Ascending aorta (tissue), 2 donors: ENCODE measurements around the gene CFAP90. TPM values are rescaled to one million over a fixed set of nuclear protein-coding genes. Genes with fewer than 3 reads are reported as not detected.

Source experiments
- DNase-seq, 2 donors: peaks; one replicate each; pipeline ENCODE4 v3.0.0-alpha.2; 2019; ENCODE audit warnings: low spot score in 2 of 2
- H3K27ac ChIP-seq, 2 donors: fragments of 200-600 bp; sonication (generic); one replicate each; pipeline ENCODE4 v1.5.1; 2016 to 2017; ENCODE audit warnings: mild to moderate bottlenecking in 1 of 2
- H3K27me3 ChIP-seq: fragments of 200-600 bp; sonication (generic); one replicate; pipeline ENCODE4 v1.5.1; 2017
- H3K36me3 ChIP-seq, 2 donors: fragments of 200-600 bp; sonication (generic); one replicate each; pipeline ENCODE4 v1.5.1; 2016
- H3K4me1 ChIP-seq, 2 donors: fragments of 200-600 bp; sonication (generic); one replicate each; pipeline ENCODE4 v1.5.1; 2016 to 2017; ENCODE audit warnings: mild to moderate bottlenecking in 1 of 2
- H3K4me3 ChIP-seq, 2 donors: fragments of 200-600 bp; sonication (generic); one replicate each; pipeline ENCODE4 v1.5.1; 2016 to 2017; ENCODE audit warnings: mild to moderate bottlenecking in 1 of 2
- H3K9me3 ChIP-seq, 2 donors: fragments of 200-600 bp; sonication (generic); one replicate each; pipeline ENCODE4 v1.5.1; 2016
- CTCF ChIP-seq, 3 experiments: fragments of 200-600 bp in 2 of 3; fragments of 450-650 bp in 1 of 3; sonication (generic) in 2 of 3; IDR thresholded peaks; one replicate each; pipeline ENCODE4 v1.5.1; 2016 to 2019; ENCODE audit warnings: antibody characterized with exemption in 3 of 3, mild to moderate bottlenecking in 1 of 3, moderate library complexity in 1 of 3
- intact Hi-C: fragments of 100-400 bp; cut with DNase I; formaldehyde crosslinking; loops from one replicate; pipeline ENCODE4 v1.15.1; 2023
- total RNA-seq: library from RNA; depleted of rRNA; stranded (reverse); fragments of >200 nt; gene quantifications from one replicate; pipeline ENCODE4 v1.1.0, GENCODE V29; 2016

Gene CFAP90
- total RNA-seq, 1 donor from 2014 or later = not detected

GRCh38 chr5:7814816-7815215, 36.1 kb downstream of the CFAP90 start:
- intact Hi-C loops = loop anchor here (5.0 kb wide), 3 partner anchors 53 to 418 kb away; partner anchors contain the start of gene ADCY2

GRCh38 chr5:7813576-7813975, 37.4 kb downstream of the CFAP90 start:
- Histone ChIP-seq H3K36me3 (no peaks in the 10 kb centered on the region), H3K27me3 (no peaks in the 10 kb centered on the region), H3K9me3 (no peaks in the 10 kb centered on the region), H3K4me3 (no peak overlapping the region), H3K4me1 (no peaks in the 10 kb centered on the region), H3K27ac (no peak overlapping the region)
- intact Hi-C loops = no loop called here
- no peak for TF ChIP-seq CTCF (IDR thresholded peaks at IDR 0.05)
- DNase-seq = peak in 1 of 2 donors; percentile 24

More at GRCh38 chr5:7814816-7815215, 36.1 kb downstream of the CFAP90 start:
- H3K27me3 ChIP-seq = no peaks in the 10 kb centered on the region
- no peaks in the 10 kb centered on the region for H3K4me1 ChIP-seq
- no peaks in the 10 kb centered on the region for H3K36me3 ChIP-seq
- no peak overlapping the region for H3K27ac ChIP-seq
- TF ChIP-seq CTCF (IDR thresholded peaks at IDR 0.05) = no peak
- DNase-seq = peak in 1 of 2 donors; percentile 41
- no peaks in the 10 kb centered on the region for H3K9me3 ChIP-seq
- no peak overlapping the region for H3K4me3 ChIP-seq

GRCh38 chr5:7813007-7813406, 37.9 kb downstream of the CFAP90 start:
- Histone ChIP-seq H3K9me3 (no peaks in the 10 kb centered on the region), H3K4me1 (no peaks in the 10 kb centered on the region), H3K36me3 (no peaks in the 10 kb centered on the region), H3K4me3 (no peak overlapping the region), H3K27me3 (no peaks in the 10 kb centered on the region), H3K27ac (no peak overlapping the region)
- intact Hi-C loops = no loop called here
- no peak for TF ChIP-seq CTCF (IDR thresholded peaks at IDR 0.05)
- no peak for DNase-seq

GRCh38 chr5:7811715-7812114, 39.2 kb downstream of the CFAP90 start:
- H3K4me3 ChIP-seq = no peak overlapping the region
- intact Hi-C loops = no loop called here
- no peaks in the 10 kb centered on the region for H3K9me3 ChIP-seq
- H3K36me3 ChIP-seq = no peaks in the 10 kb centered on the region
- no peaks in the 10 kb centered on the region for H3K4me1 ChIP-seq
- H3K27ac ChIP-seq = no peak overlapping the region
- peak in 1 of 2 donors; percentile 5 for DNase-seq
- no peaks in the 10 kb centered on the region for H3K27me3 ChIP-seq
- TF ChIP-seq CTCF (IDR thresholded peaks at IDR 0.05) = no peak

- no peaks in the 10 kb centered on the region for H3K4me1 ChIP-seq
- no peak for TF ChIP-seq CTCF (IDR thresholded peaks at IDR 0.05)
- H3K36me3 ChIP-seq = no peaks in the 10 kb centered on the region
- no peak for DNase-seq
- no peak overlapping the region for H3K27ac ChIP-seq
- no peak overlapping the region for H3K4me3 ChIP-seq
- H3K9me3 ChIP-seq = no peaks in the 10 kb centered on the region
- intact Hi-C loops = no loop called here
- no peaks in the 10 kb centered on the region for H3K27me3 ChIP-seq
These were observed 41.9 kb downstream of the CFAP90 start for GRCh38 chr5:7808998-7809397.

- no peak overlapping the region for H3K27ac ChIP-seq
- no peak for DNase-seq
- TF ChIP-seq CTCF (IDR thresholded peaks at IDR 0.05) = peak in 1 of 3 experiments; percentile 19
- H3K4me3 ChIP-seq = no peak overlapping the region
- intact Hi-C loops = no loop called here
- no peaks in the 10 kb centered on the region for H3K36me3 ChIP-seq
- H3K27me3 ChIP-seq = no peaks in the 10 kb centered on the region
- H3K9me3 ChIP-seq = no peaks in the 10 kb centered on the region
- H3K4me1 ChIP-seq = no peaks in the 10 kb centered on the region
These were observed 45.6 kb downstream of the CFAP90 start for GRCh38 chr5:7805379-7805778.
